Activated naive CD8-positive, alpha-beta T cell treated with anti-CD3 and anti-CD28 coated beads, Interleukin-2, amount 50 U/mL, for 24 hours (primary cell): ENCODE results near the gene PLK3.
"Not testable (repeated sequence)": the region's sequence is repeated elsewhere in the genome, so short reads cannot be mapped to it uniquely, and the experiment has no call there.

Experiments
- ATAC-seq: fragments of 150-1000 bp; cut with Tn5 transposase; one replicate; pipeline ENCODE4 v1.10.0; 2021
- DNase-seq: peaks from one replicate; pipeline ENCODE4 v3.0.0; 2021
- H3K27ac Mint-ChIP-seq: one replicate; pipeline ENCODE4 v1.8.0; 2021; ENCODE audit warnings: mild to moderate bottlenecking, mixed read lengths
- H3K27me3 Mint-ChIP-seq: one replicate; pipeline ENCODE4 v1.8.0; 2021; ENCODE audit warnings: mixed read lengths
- H3K36me3 Mint-ChIP-seq: one replicate; pipeline ENCODE4 v1.8.0; 2021; ENCODE audit warnings: low read depth, mixed read lengths
- H3K4me1 Mint-ChIP-seq: one replicate; pipeline ENCODE4 v1.8.0; 2021; ENCODE audit warnings: mixed read lengths
- H3K4me3 Mint-ChIP-seq: one replicate; pipeline ENCODE4 v1.8.0; 2021; ENCODE audit warnings: mild to moderate bottlenecking, moderate library complexity, mixed read lengths
- H3K9me3 Mint-ChIP-seq: one replicate; pipeline ENCODE4 v1.8.0; 2021; ENCODE audit warnings: mixed read lengths

PLK3 gene

DNA sequence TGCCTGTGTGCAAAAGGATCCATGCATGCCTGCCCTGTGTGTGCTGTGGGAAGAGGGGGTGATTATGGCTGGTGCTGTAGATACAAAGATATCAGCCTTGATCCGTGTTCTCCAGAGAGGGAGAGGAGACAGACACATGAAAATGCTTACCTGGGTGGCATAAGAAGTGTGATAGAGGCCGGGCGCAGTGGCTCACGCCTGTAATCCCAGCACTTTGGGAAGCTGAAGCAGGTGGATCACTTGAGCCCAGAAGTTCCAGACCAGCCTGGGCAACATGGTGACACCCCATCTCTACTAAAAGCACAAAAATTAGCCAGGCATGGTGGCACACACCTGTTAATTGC, 10.6 kb downstream of the PLK3 start:
- DNase-seq, H3K27me3 Mint-ChIP-seq, ATAC-seq, H3K9me3 Mint-ChIP-seq: not testable (repeated sequence)
- Mint-ChIP-seq H3K36me3 (peaks cover 35% of the 10 kb centered on the region), H3K4me1 (peaks cover 89% of the 10 kb centered on the region), H3K4me3 (peak overlapping the region; percentile 82), H3K27ac (peak overlapping the region; percentile 100)

DNA sequence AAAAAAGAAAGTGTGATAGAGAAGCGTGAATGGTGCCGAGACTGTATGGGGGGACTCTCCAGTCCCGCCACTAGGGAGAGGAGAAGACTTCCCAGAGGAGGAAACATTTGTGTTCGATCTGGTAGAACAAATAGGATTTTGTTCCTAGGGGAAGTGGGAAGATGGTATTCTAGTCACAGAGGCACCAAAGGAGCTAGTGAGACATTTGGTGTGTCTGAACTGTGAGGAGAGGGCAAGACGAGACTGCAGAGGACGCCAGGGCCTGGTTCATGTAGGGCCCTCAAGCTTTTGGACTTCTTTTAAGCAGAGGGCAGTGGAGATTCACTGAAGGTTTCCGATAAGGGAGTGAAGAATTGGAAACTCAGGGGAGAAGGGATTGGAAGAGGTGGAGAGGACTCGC, 11.1 kb downstream of the PLK3 start:
- no peak for ATAC-seq
- Mint-ChIP-seq H3K27me3 (no peaks in the 10 kb centered on the region), H3K4me3 (peak overlapping the region; percentile 82), H3K36me3 (peaks cover 36% of the 10 kb centered on the region), H3K27ac (peak overlapping the region; percentile 100), H3K4me1 (peaks cover 87% of the 10 kb centered on the region), H3K9me3 (no peaks in the 10 kb centered on the region)
- no peak for DNase-seq

DNA sequence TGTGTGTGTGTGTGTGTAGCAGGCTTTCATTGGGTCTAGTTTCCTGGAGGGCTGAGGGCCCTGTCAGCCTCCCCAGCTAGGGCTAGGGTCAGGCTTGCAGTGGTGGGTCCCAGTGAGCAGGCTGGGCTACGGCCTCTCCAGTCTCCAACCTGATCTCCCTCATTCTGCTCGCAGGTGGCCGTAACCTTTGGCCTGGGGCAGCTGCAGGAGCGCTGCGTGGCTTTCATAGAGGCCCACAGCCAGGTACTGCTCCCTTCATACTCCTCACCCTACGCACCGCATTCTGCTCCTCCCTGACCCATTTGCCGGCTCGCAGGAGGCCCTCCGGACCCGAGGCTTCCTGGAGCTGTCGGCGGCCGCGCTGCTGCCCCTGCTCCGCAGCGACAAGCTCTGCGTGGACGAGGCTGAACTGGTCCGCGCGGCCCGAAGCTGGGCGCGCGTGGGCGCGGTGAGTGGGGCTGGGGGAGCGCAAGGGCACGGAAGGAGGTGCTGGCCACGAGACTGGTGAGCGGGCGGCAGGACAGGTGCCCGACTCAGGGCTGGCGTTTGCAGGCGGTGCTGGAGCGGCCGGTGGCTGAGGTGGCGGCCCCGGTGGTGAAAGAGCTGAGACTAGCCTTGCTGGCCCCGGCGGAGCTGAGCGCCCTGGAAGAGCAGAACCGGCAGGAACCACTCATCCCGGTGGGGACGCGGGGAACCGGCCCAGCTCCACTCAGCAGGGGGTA, 12.8 kb downstream of the PLK3 start:
- H3K4me1 Mint-ChIP-seq = peaks cover 79% of the 10 kb centered on the region

DNA sequence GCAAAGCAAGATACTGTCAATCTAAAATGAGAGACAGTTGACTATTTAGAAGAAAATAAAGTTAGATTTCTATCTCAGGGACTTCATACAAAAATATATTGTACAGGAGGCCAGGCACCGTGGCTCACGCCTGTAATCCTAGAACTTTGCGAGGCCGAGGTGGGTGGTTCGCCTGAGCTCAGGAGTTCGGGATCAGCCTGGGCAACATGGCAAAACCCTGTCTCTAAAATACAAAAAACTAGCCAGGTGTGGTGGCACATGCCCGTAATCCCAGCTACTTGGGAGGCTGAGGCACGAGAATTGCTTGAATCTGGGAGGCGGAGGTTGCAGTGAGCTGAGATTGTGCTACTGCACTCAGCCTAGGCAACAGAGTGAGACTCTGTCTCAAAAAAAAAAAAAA, 15.7 kb downstream of the PLK3 start:
- peak overlapping the region; percentile 27 for H3K4me3 Mint-ChIP-seq
- ATAC-seq, DNase-seq, H3K27ac Mint-ChIP-seq, H3K9me3 Mint-ChIP-seq, H3K27me3 Mint-ChIP-seq: not testable (repeated sequence)
- H3K4me1 Mint-ChIP-seq = peaks cover 76% of the 10 kb centered on the region
- H3K36me3 Mint-ChIP-seq = peaks cover 26% of the 10 kb centered on the region

More for the DNA sequence above, 12.8 kb downstream of the PLK3 start:
- no peak overlapping the region for H3K4me3 Mint-ChIP-seq
- no peaks in the 10 kb centered on the region for H3K27me3 Mint-ChIP-seq
- DNase-seq (no peak), ATAC-seq (no peak)
- peaks cover 34% of the 10 kb centered on the region for H3K36me3 Mint-ChIP-seq
- no peak overlapping the region for H3K27ac Mint-ChIP-seq
- no peaks in the 10 kb centered on the region for H3K9me3 Mint-ChIP-seq

DNA sequence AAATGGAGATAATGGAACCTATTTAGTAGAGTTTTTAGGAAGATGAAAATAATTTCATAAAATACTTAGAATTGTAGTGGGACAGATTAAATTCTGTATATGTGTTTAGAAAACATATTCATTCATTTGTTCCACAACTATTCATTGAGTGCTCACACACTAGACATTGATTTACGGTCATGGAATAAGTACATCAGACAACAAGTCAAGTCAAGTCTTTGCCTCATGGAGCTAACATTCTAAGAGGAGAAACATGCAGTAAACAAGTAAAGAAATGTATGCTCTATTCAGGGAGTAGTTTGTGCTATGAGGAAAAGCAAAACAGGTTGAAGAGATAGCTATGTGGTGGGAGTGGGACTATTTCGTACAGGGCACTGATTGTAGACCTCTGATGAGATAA, 17.1 kb downstream of the PLK3 start:
- Mint-ChIP-seq H3K27me3 (no peaks in the 10 kb centered on the region), H3K4me1 (peaks cover 63% of the 10 kb centered on the region)

DNA sequence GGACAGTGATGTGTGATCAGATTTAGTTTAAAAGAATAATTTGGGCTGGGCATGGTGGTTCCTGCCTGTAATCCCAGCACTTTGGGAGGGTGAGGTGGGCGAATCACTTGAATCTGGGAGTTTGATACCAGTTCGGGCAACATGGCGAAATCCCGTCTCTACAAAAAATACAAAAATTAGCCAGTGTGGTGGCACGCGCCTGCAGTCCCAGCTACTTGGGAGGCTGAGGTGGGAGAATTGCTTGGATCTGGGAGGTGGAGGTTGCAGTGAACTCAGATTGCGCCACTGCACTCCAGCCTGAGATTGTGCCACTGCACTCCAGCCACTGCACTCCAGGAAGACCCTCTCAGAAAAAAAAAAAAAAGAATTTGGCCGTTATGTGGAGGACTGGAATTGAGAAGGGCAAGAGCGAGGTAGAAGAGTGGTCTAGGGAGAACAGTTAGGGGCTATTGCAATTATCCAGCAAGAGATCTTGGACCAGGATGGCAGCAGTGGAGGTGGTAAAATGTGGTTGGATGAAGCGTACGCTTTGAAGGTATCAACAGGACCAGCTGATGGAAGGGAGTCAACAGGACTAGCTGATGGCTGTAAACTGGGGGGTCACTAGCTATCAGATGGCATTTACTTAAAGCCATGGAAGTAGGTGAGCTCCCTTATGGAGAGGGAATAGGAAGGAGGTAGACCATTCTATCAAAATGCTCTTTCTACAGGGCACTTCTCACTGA, 17.8 kb downstream of the PLK3 start:
- H3K27ac Mint-ChIP-seq = peak overlapping the region; percentile 33
- H3K36me3 Mint-ChIP-seq = peaks cover 21% of the 10 kb centered on the region

More for the DNA sequence above, 17.1 kb downstream of the PLK3 start:
- ATAC-seq = no peak
- Mint-ChIP-seq H3K9me3 (no peaks in the 10 kb centered on the region), H3K36me3 (peaks cover 21% of the 10 kb centered on the region), H3K27ac (peak overlapping the region; percentile 57), H3K4me3 (peak overlapping the region; percentile 37)
- DNase-seq = no peak

DNA sequence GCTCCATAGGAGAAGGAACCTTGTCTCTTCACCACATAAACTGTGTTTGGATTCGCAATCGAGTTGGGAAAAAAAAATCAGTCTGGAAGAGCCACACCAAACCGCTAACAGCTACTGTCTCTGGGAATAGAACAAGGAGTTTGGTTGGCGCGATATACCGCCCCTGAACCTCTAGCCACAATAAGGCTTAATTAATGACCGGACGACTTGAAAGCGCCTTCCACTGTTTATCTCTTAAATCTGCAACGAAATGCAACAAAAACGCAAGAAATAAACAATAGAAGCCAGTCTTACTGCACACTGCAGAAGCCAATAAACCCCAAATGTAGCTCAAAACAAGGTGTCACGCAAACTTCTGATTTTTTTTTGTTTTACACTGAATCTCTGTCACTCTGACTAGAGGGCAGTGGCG, 19.0 kb downstream of the PLK3 start:
- peak overlapping the region; percentile 86 for H3K4me3 Mint-ChIP-seq
- peak overlapping the region; percentile 100 for H3K27ac Mint-ChIP-seq
- H3K27me3 Mint-ChIP-seq = no peaks in the 10 kb centered on the region
- ATAC-seq = no peak
- peaks cover 17% of the 10 kb centered on the region for H3K36me3 Mint-ChIP-seq
- H3K9me3 Mint-ChIP-seq = no peaks in the 10 kb centered on the region
- DNase-seq = no peak
- H3K4me1 Mint-ChIP-seq = peaks cover 50% of the 10 kb centered on the region

More for the DNA sequence above, 17.8 kb downstream of the PLK3 start:
- DNase-seq = no peak
- Mint-ChIP-seq H3K4me1 (peaks cover 57% of the 10 kb centered on the region), H3K9me3 (no peaks in the 10 kb centered on the region), H3K27me3 (no peaks in the 10 kb centered on the region), H3K4me3 (peak overlapping the region; percentile 37)
- no peak for ATAC-seq

DNA sequence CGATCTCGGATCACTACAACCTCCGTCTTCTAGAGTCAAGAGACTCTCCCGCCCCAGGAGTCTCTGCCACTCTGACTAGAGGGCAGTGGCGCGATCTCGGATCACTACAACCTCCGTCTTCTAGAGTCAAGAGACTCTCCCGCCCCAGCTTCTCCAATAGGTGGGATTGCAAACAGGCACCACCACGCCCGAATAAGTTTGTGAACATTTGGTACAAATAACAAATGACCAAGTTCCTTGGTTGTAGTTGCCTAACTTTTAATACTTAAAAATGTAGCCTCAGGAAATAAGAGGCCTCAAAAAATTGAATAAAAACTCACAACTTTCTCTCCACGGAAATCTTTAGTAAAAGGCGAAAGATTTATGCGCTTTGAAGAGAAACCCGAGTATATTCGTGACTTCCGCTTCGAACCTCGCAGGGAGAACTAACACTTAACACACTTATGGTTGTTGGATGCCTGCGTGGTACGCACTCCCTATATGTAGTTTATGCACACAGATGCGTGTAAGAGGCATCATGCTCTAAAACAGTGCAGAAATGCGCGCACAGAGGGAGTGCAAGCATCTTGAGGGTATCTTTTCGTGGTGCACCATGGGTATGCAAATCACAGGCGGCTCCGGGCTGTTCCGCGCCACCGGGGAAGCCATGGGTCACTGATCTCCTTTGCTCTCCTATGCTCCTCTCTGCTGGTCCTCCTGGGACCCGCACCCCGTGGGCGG, 19.6 kb downstream of the PLK3 start:
- peaks cover 44% of the 10 kb centered on the region for H3K4me1 Mint-ChIP-seq
- H3K4me3 Mint-ChIP-seq = peak overlapping the region; percentile 86
- no peaks in the 10 kb centered on the region for H3K27me3 Mint-ChIP-seq
- peaks cover 16% of the 10 kb centered on the region for H3K36me3 Mint-ChIP-seq
- ATAC-seq (peak; percentile 97), DNase-seq (peak; percentile 82)
- peak overlapping the region; percentile 100 for H3K27ac Mint-ChIP-seq
- H3K9me3 Mint-ChIP-seq = no peaks in the 10 kb centered on the region

DNA sequence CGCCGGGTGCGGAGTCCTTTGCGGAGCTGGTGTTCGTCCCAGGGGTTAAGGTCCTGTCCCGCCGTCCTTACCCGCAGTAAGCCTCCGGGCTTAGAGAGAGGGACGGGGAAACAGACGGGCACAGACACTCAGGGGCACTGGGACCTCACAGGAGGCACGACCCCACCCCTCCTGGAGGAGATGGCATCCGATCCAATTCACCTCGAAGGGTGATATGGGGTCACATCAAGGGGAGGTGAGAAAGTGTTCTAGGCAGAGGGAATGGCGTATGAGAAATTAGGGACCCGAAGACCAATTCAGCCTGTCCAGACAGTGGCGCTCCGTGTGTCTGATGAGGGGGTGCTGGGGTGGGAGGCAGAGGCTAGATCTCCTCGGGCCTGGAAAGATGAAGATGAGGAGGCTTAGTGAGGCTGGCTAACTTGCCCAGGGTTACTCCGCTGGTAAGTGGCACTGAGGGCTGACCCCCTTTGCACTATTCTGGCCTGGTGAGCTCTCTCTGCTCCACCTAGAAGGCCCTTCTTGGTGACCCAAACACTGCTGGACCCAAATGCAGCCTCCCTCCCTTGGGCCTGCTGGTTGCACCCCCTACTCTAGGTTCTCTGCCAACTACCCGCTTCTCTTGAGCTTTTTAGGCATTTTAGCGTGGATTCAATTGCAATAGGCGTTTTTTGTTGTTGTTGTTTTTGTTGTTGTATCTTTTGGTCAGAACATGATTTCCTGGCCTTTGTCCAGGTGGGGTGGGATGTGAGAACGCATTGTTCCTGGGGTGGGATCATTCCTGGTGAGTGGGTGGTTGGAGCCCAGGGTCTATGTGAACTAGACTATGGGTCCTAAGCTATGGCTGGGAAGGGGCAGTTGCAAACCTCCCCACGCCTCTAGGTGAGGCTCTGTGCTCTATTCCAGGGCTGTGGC, 20.4 kb downstream of the PLK3 start:
- Mint-ChIP-seq H3K27ac (peak overlapping the region; percentile 100), H3K9me3 (no peaks in the 10 kb centered on the region), H3K4me1 (peaks cover 36% of the 10 kb centered on the region), H3K27me3 (no peaks in the 10 kb centered on the region), H3K36me3 (peaks cover 8% of the 10 kb centered on the region), H3K4me3 (peak overlapping the region; percentile 86)
- DNase-seq = no peak
- no peak for ATAC-seq

DNA sequence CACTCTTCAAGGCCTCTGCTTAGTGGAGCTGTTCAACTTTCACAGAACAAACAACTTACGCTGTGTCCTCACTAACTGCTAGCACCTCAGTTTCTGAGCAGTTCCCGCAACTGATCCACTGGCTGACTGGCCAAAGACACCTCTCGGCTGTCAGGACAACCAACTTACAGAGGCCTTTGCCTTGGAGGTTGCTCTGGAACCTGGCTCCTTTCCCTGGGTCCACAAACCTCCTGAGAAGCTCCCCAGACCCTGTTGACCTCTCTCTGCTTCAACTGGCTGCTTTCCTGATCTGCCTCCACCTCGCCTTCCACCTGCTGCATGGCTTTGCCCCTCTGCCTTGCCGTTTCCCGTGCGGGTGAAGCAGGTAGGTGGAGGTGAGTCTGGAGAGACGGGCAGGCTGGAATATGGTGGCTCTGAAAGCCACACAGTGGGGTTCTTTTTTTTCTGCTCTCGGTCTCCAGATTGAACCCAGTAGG, 21.1 kb downstream of the PLK3 start:
- no peak for DNase-seq
- peak overlapping the region; percentile 100 for H3K27ac Mint-ChIP-seq
- H3K27me3 Mint-ChIP-seq = no peaks in the 10 kb centered on the region
- peaks cover 35% of the 10 kb centered on the region for H3K4me1 Mint-ChIP-seq
- H3K4me3 Mint-ChIP-seq = peak overlapping the region; percentile 86
- no peaks in the 10 kb centered on the region for H3K9me3 Mint-ChIP-seq
- peaks cover 5% of the 10 kb centered on the region for H3K36me3 Mint-ChIP-seq
- ATAC-seq = no peak

DNA sequence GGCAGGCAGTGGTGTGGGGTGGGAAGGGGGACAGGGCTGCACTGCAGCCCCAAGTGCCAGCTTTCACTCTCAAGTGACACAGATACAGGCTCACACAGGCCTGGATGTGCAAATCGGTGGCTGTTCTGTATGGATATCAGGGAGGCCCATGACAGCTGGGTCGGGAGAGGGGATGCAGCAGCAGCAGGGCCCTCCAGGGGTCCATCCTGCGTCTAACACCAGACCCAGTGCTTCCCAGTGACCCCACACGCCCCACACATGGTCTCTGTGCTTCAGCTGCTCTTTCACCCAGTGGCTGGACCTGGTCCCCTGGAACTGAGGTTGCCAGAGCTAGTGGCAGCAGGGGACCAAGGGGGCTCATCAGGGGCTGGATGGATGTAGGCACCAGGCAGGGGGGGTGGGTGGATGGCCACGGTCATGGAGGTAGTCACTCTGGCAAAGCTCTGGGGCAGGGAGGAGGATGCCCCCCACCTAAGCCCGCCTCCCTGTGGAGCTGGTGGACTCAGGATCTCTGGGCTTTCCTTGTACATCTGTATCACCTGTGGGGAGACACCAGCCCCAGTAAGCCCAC, 22.0 kb downstream of the PLK3 start:
- ATAC-seq = no peak
- no peak overlapping the region for H3K4me3 Mint-ChIP-seq
- H3K4me1 Mint-ChIP-seq = peaks cover 34% of the 10 kb centered on the region
- DNase-seq = no peak
- no peak overlapping the region for H3K27ac Mint-ChIP-seq
- no peaks in the 10 kb centered on the region for H3K27me3 Mint-ChIP-seq
- H3K9me3 Mint-ChIP-seq = no peaks in the 10 kb centered on the region
- H3K36me3 Mint-ChIP-seq = peaks cover 2% of the 10 kb centered on the region

DNA sequence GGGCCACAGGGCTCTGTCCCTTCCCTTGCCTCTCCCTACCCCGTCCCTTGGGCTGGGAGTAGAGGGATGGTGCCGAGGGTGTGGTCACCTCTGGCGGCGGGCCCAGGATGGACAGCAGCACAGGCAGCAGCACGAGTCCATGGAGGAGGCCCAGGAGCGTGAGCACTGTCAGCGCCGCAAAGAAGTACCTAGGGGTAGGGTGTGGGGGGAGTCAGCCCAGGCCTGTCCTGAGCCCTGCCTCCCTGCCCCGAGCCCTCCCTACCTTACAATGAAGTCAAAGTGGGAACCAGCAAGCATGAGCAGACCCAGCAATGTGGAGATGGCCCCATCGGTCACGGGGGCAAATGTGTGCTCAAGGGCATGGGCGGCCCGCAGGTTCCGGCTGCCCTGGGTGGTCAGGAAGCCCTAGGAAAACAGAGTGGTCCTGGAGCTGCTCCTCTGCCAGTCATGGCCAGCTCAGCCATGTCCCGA, 22.8 kb downstream of the PLK3 start:
- Mint-ChIP-seq H3K4me3 (no peak overlapping the region), H3K36me3 (no peaks in the 10 kb centered on the region), H3K27me3 (no peaks in the 10 kb centered on the region), H3K9me3 (no peaks in the 10 kb centered on the region), H3K27ac (no peak overlapping the region), H3K4me1 (peaks cover 27% of the 10 kb centered on the region)
- ATAC-seq (no peak), DNase-seq (no peak)

DNA sequence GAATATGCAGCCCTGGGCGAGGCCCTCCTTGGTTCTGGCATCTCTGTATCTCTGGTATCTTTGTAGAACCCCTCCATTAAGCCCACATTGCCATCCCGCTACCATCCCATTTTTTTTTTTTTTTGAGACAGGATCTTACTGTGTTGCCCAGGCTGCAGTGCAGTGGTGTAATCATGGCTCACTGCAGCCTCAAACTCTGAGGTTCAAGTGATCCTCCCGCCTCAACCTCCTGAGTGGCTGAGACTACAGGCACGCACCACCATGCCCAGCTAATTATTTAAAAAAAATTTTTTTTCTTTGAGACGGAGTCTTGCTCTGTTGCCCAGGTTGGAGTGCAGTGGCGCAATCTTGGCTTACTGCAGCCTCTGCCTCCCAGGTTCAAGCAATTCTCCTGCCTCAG, 24.2 kb downstream of the PLK3 start:
- H3K9me3 Mint-ChIP-seq, ATAC-seq, H3K27ac Mint-ChIP-seq, H3K36me3 Mint-ChIP-seq, H3K27me3 Mint-ChIP-seq, H3K4me3 Mint-ChIP-seq, DNase-seq: not testable (repeated sequence)
- H3K4me1 Mint-ChIP-seq = peaks cover 15% of the 10 kb centered on the region
